Liver (tissue), 9 donors: ENCODE results near the gene TAF4. TPM values are rescaled to one million over a fixed set of nuclear protein-coding genes. Genes with fewer than 3 reads are reported as not detected.

Experiments
- DNase-seq: peaks from one replicate; pipeline ENCODE4 v3.0.0-alpha.2; 2017; ENCODE audit warnings: low spot score
- H3K27ac ChIP-seq, 2 donors: one replicate each; pipeline ENCODE4 v1.7.0; 2013; ENCODE audit warnings: inconsistent platforms in 2 of 2, low read length in 2 of 2, control low read depth in 1 of 2, low read depth in 1 of 2, mild to moderate bottlenecking in 1 of 2
- H3K27me3 ChIP-seq, 4 donors: one replicate each; pipeline versions ENCODE4 v1.6.1 to v1.7.0; 2013; ENCODE audit warnings: low read length in 3 of 4, inconsistent platforms in 1 of 4, mild to moderate bottlenecking in 1 of 4, moderate library complexity in 1 of 4; ENCODE audit not compliant: control insufficient read depth in 4 of 4, insufficient read depth in 4 of 4
- H3K36me3 ChIP-seq, 4 donors: one replicate each; pipeline versions ENCODE4 v1.6.1 to v1.7.0; 2013; ENCODE audit warnings: low read length in 3 of 4, mild to moderate bottlenecking in 3 of 4, low read depth in 1 of 4, moderate library complexity in 1 of 4; ENCODE audit not compliant: control insufficient read depth in 4 of 4, insufficient read depth in 3 of 4
- H3K4me1 ChIP-seq, 4 donors: one replicate each; pipeline versions ENCODE4 v1.6.1 to v1.7.0; 2013; ENCODE audit warnings: low read length in 3 of 4, mild to moderate bottlenecking in 3 of 4, moderate library complexity in 1 of 4; ENCODE audit not compliant: control insufficient read depth in 4 of 4, insufficient read depth in 4 of 4
- H3K4me3 ChIP-seq, 3 donors: one replicate each; pipeline versions ENCODE4 v1.6.1 to v1.7.0; 2013; ENCODE audit warnings: low read length in 3 of 3, control low read depth in 1 of 3, low read depth in 1 of 3, mild to moderate bottlenecking in 1 of 3
- H3K9ac ChIP-seq, 2 donors: one replicate each; pipeline ENCODE4 v1.7.0; 2013; ENCODE audit warnings: low read length in 2 of 2, mild to moderate bottlenecking in 2 of 2, moderate library complexity in 2 of 2, control low read depth in 1 of 2, low read depth in 1 of 2
- H3K9me3 ChIP-seq, 4 donors: one replicate each; pipeline versions ENCODE4 v1.6.1 to v1.7.0; 2013; ENCODE audit warnings: low read length in 3 of 4; ENCODE audit not compliant: control insufficient read depth in 4 of 4
- ATF3 ChIP-seq: IDR thresholded peaks from 2 replicates; pipeline ENCODE4 v1.6.1; 2016; ENCODE audit warnings: antibody characterized with exemption
- FOXA1 ChIP-seq: IDR thresholded peaks from 2 replicates; pipeline ENCODE4 v1.6.1; 2016; ENCODE audit warnings: antibody characterized with exemption
- FOXA2 ChIP-seq: IDR thresholded peaks from 2 replicates; pipeline ENCODE4 v1.6.1; 2016; ENCODE audit warnings: antibody characterized with exemption
- GABPA ChIP-seq, 2 donors: IDR thresholded peaks in 1 of 2; conservative IDR thresholded peaks in 1 of 2; 2 replicates each; pipeline ENCODE4 v1.6.1; 2016; ENCODE audit warnings: antibody characterized with exemption in 2 of 2, mild to moderate bottlenecking in 1 of 2, moderate library complexity in 1 of 2
- RXRA ChIP-seq, 2 donors: IDR thresholded peaks; 2 replicates each; pipeline ENCODE4 v1.6.1; 2017 to 2018; ENCODE audit warnings: antibody characterized with exemption in 2 of 2, mild to moderate bottlenecking in 1 of 2
- SP1 ChIP-seq: IDR thresholded peaks from 2 replicates; pipeline ENCODE4 v1.6.1; 2018; ENCODE audit warnings: antibody characterized with exemption, mild to moderate bottlenecking
- TAF1 ChIP-seq: conservative IDR thresholded peaks from 2 replicates; pipeline ENCODE4 v1.6.1; 2016; ENCODE audit warnings: antibody characterized with exemption, mild to moderate bottlenecking
- ZBTB33 ChIP-seq: IDR thresholded peaks from 2 replicates; pipeline ENCODE4 v1.6.1; 2016; ENCODE audit warnings: antibody characterized with exemption
- WGBS: extraction: QIAGEN DNeasy Blood & Tissue Kit; methylation state at CpG from one replicate; pipeline ENCODE4 v1.1.7; 2013; 5-methylcytosine and 5-hydroxymethylcytosine counted together
- polyA plus RNA-seq, 2 donors: library from polyadenylated mRNA; stranded (reverse) in 1 of 2; unstranded in 1 of 2; fragments of 200-250 nt in 1 of 2; fragments of >200 nt in 1 of 2; fragmentation: Nextera tagmentation in 1 of 2; extraction: Ambion mirVana in 1 of 2; gene quantifications; one replicate each; pipeline versions ENCODE4 v1.2.1 to v1.2.3, GENCODE V29; 2013 to 2015
- total RNA-seq, 2 donors: library from RNA; depleted of rRNA; stranded (reverse); fragments of >200 nt; gene quantifications; one replicate each; pipeline ENCODE4 v1.2.3, GENCODE V29; 2014
- TF ChIP-seq, protein P1 (sequence below): IDR thresholded peaks from 2 replicates; pipeline ENCODE4 v1.6.1; 2016; ENCODE audit warnings: antibody characterized with exemption, mild to moderate bottlenecking
- donor health status: healthy.
- donor health status: healthy.
- donor health status: healthy.
- donor health status: healthy.
- donor health status: healthy.

The TAF4 gene
- total and polyA plus RNA-seq, 4 donors = 2.0 to 11.8 (median 5.6) TPM

DNA sequence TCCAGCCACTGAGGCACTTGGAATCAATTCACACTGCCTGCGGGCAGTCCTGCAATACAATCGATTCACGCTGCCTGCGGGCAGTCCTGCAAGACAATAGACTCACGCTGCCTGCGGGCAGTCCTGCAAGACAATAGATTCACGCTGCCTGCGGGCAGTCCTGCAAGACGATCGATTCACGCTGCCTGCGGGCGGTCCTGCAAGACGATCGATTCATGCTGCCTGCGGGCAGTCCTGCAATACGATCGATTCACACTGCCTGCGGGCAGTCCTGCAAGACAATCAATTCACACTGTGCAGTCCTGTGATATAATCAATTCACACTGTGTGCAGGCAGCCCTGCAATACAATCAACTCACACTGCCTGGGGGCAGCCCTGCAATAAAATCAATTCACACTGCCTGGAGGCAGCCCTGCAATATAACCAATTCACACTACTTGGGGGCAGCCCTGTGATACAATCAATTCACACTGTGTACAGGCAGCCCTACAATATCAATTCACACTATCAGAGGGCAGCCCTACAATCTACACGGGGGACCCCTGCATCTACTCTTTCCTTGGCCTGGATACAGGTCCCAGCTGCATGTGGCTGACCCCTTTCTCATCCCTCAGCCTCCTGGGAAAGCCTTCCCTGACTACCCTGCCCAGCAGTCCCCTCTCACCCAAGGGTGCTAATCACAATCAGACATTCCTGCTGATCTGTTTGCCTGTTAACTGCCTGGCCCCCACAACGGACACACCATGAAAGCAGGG is 10.4 kb downstream of the TAF4 start:
- H3K36me3 ChIP-seq = peaks cover 0 to 4% (median 0%) of the 10 kb centered on the region in 4 donors
- H3K27me3 ChIP-seq = no peaks in the 10 kb centered on the region
- H3K9ac ChIP-seq = no peak overlapping the region
- TF ChIP-seq, protein P1, sequence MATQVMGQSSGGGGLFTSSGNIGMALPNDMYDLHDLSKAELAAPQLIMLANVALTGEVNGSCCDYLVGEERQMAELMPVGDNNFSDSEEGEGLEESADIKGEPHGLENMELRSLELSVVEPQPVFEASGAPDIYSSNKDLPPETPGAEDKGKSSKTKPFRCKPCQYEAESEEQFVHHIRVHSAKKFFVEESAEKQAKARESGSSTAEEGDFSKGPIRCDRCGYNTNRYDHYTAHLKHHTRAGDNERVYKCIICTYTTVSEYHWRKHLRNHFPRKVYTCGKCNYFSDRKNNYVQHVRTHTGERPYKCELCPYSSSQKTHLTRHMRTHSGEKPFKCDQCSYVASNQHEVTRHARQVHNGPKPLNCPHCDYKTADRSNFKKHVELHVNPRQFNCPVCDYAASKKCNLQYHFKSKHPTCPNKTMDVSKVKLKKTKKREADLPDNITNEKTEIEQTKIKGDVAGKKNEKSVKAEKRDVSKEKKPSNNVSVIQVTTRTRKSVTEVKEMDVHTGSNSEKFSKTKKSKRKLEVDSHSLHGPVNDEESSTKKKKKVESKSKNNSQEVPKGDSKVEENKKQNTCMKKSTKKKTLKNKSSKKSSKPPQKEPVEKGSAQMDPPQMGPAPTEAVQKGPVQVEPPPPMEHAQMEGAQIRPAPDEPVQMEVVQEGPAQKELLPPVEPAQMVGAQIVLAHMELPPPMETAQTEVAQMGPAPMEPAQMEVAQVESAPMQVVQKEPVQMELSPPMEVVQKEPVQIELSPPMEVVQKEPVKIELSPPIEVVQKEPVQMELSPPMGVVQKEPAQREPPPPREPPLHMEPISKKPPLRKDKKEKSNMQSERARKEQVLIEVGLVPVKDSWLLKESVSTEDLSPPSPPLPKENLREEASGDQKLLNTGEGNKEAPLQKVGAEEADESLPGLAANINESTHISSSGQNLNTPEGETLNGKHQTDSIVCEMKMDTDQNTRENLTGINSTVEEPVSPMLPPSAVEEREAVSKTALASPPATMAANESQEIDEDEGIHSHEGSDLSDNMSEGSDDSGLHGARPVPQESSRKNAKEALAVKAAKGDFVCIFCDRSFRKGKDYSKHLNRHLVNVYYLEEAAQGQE = no peak
- TF ChIP-seq FOXA1 = no peak
- TF ChIP-seq ATF3 = no peak
- no peak for TF ChIP-seq SP1
- TF ChIP-seq ZBTB33 = no peak
- no peak for DNase-seq
- H3K9me3 ChIP-seq = no peaks in the 10 kb centered on the region
- no peak overlapping the region for H3K27ac ChIP-seq
- peaks cover 0 to 6% (median 3%) of the 10 kb centered on the region in 4 donors for H3K4me1 ChIP-seq
- no peak overlapping the region for H3K4me3 ChIP-seq
- 98% methylated on average over 21 of the region's 21 CpGs for WGBS

DNA sequence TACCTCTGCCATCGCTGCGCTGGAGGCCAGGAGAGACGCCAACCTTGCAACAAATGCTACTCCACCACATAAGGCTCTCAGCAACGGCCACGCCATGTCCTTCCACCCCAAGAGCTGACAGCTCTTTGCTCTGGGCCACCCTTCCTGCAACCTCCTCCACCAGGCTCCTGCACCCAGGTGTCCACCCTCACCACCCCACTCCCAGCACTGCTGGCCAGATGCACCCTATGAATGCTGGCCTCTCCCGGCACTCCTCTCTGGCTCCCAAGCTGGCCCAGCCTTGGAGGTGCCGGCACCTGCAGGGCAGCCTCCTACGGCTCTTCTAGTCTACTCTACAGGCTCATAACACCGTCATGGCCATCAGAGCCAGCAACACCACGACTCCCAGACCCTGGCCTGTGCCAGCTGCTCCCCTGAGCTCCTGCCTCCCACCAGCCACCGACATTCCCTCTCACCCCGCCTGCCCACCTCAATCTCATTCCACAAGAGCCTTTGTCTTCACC is 11.2 kb downstream of the TAF4 start:
- DNase-seq = no peak
- 96% methylated on average over 12 of the region's 12 CpGs for WGBS
- Histone ChIP-seq H3K4me1 (peaks cover 0 to 6% (median 3%) of the 10 kb centered on the region in 4 donors), H3K9me3 (no peaks in the 10 kb centered on the region), H3K9ac (no peak overlapping the region), H3K4me3 (no peak overlapping the region), H3K36me3 (peaks cover 0 to 4% (median 0%) of the 10 kb centered on the region in 4 donors), H3K27ac (no peak overlapping the region), H3K27me3 (no peaks in the 10 kb centered on the region)
- no peak for TF ChIP-seq ZBTB33
- no peak for TF ChIP-seq SP1
- no peak for TF ChIP-seq TAF1
- no peak for TF ChIP-seq FOXA2
- TF ChIP-seq RXRA (IDR thresholded peaks at IDR 0.05) = no peak
- TF ChIP-seq FOXA1 = no peak
- TF ChIP-seq GABPA (IDR thresholded peaks at IDR 0.05 in 1 of 2, conservative IDR thresholded peaks at IDR 0.05 in 1 of 2) = no peak
